T-helper 9 cell (primary cell): ENCODE data around the gene M1AP.
"Not testable (repeated sequence)": the region's sequence is repeated elsewhere in the genome, so short reads cannot be mapped to it uniquely, and the experiment has no call there.

ENCODE experiments used
- DNase-seq: peaks from one replicate; pipeline ENCODE4 v3.0.0-alpha.2; 2020

M1AP gene

GRCh38 chr2:74653589-74653984 lies 5.5 kb upstream of the M1AP start:
- DNase-seq = no peak

- no peak for DNase-seq
Measured at GRCh38 chr2:74646834-74647482, 1.2 kb downstream of the M1AP start.

- no peak for DNase-seq
Measured at GRCh38 chr2:74646201-74646600, 1.9 kb downstream of the M1AP start.

- DNase-seq = no peak
Measured at GRCh38 chr2:74645344-74645743, 2.8 kb downstream of the M1AP start.

GRCh38 chr2:74639550-74639949 lies 8.6 kb downstream of the M1AP start:
- no peak for DNase-seq

GRCh38 chr2:74632939-74633312 lies 15.2 kb downstream of the M1AP start:
- no peak for DNase-seq

- DNase-seq = no peak
Measured at GRCh38 chr2:74632209-74632938, 15.8 kb downstream of the M1AP start.

GRCh38 chr2:74630454-74630853 lies 17.7 kb downstream of the M1AP start:
- DNase-seq = not testable (repeated sequence)

GRCh38 chr2:74628538-74629105 lies 19.5 kb downstream of the M1AP start:
- DNase-seq = no peak

- no peak for DNase-seq
Measured at GRCh38 chr2:74625658-74626425, 22.3 kb downstream of the M1AP start.

- no peak for DNase-seq
Measured at GRCh38 chr2:74620671-74621070, 27.5 kb downstream of the M1AP start.

- DNase-seq = no peak
Measured at GRCh38 chr2:74619651-74620297, 28.4 kb downstream of the M1AP start.

GRCh38 chr2:74618410-74619083 lies 29.6 kb downstream of the M1AP start:
- DNase-seq = no peak

GRCh38 chr2:74617122-74617521 lies 31.0 kb downstream of the M1AP start:
- no peak for DNase-seq

- DNase-seq = no peak
Measured at GRCh38 chr2:74606927-74607326, 41.2 kb downstream of the M1AP start.

- DNase-seq = no peak
Measured at GRCh38 chr2:74603282-74604000, 44.7 kb downstream of the M1AP start.

- no peak for DNase-seq
Measured at GRCh38 chr2:74602586-74603281, 45.4 kb downstream of the M1AP start.

- no peak for DNase-seq
Measured at GRCh38 chr2:74599676-74600075, 48.5 kb downstream of the M1AP start.

- DNase-seq = no peak
Measured at GRCh38 chr2:74597410-74597809, 50.7 kb downstream of the M1AP start.

GRCh38 chr2:74596584-74596983 lies 51.5 kb downstream of the M1AP start:
- DNase-seq = no peak
